Ishikawa (cell line): ENCODE results near the gene CCDC6.
A peak's percentile ranks its signal among the peaks of the same experiment; 100 is the strongest.

Experiments
- CEBPB ChIP-seq: IDR thresholded peaks from 2 replicates; pipeline ENCODE4 v1.6.1; 2012
- CREB1 ChIP-seq: IDR thresholded peaks from 2 replicates; pipeline ENCODE4 v1.6.1; 2012; ENCODE audit warnings: low read depth
- EGR1 ChIP-seq: IDR thresholded peaks from 2 replicates; pipeline ENCODE4 v1.6.1; 2012
- EP300 ChIP-seq: IDR thresholded peaks from 2 replicates; pipeline ENCODE4 v1.6.1; 2012; ENCODE audit warnings: borderline replicate concordance
- FOXM1 ChIP-seq: IDR thresholded peaks from 2 replicates; pipeline ENCODE4 v1.6.1; 2012; ENCODE audit warnings: low read depth, borderline replicate concordance
- NFIC ChIP-seq: IDR thresholded peaks from 2 replicates; pipeline ENCODE4 v1.6.1; 2012
- RAD21 ChIP-seq: IDR thresholded peaks from 2 replicates; pipeline ENCODE4 v1.6.1; 2012; ENCODE audit warnings: low read depth
- TAF1 ChIP-seq: IDR thresholded peaks from 2 replicates; pipeline ENCODE4 v1.6.1; 2012; ENCODE audit warnings: low read depth, mild to moderate bottlenecking
- TCF12 ChIP-seq: IDR thresholded peaks from 2 replicates; pipeline ENCODE4 v1.6.1; 2012; ENCODE audit warnings: low read depth
- TEAD4 ChIP-seq: IDR thresholded peaks from 2 replicates; pipeline ENCODE4 v1.6.1; 2012
- YY1 ChIP-seq: IDR thresholded peaks from 2 replicates; pipeline ENCODE4 v1.6.1; 2012; ENCODE audit warnings: low read depth
- ZBTB7A ChIP-seq: IDR thresholded peaks from 2 replicates; pipeline ENCODE4 v1.6.1; 2012; ENCODE audit warnings: low read depth
- TF ChIP-seq, protein P1 (sequence below): IDR thresholded peaks from 2 replicates; pipeline ENCODE4 v1.6.1; 2012; ENCODE audit warnings: low read depth, mild to moderate bottlenecking
- TF ChIP-seq, protein P2 (sequence below): IDR thresholded peaks from 2 replicates; pipeline ENCODE4 v1.6.1; 2012
- TF ChIP-seq, protein P3 (sequence below): IDR thresholded peaks from 2 replicates; pipeline ENCODE4 v1.6.1; 2012

The CCDC6 gene

DNA sequence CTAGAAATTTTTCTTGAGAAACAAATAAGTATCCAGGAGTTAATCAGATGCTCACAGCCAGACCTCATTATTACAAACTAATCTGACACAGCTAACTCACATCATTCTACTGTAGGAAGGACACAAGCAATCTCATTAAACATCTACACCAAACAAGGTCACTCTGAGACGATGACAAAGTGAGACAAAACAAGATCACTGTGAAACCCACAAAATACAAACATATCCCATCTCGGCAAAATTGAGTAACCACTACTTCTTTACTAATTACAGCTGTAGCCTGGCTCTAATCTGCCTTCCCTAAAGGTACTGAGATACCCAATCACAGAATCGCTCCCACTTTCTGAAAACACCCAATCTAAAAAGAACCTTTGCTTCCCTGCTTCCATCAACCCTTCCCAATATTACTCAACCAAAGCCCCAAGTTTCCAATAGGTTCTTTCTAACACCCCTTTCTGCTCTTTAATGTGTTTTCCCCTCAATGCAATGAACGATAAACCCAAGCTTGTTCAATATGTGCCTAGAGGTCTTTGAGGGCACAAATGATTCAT, 26.9 kb downstream of the CCDC6 start:
- TF ChIP-seq TCF12 (no peak), EP300 (no peak), CREB1 (no peak), TAF1 (no peak), RAD21 (no peak), YY1 (no peak), ZBTB7A (no peak), NFIC (no peak), EGR1 (no peak), TEAD4 (no peak), CEBPB (no peak), FOXM1 (no peak)
- TF ChIP-seq, protein P1, sequence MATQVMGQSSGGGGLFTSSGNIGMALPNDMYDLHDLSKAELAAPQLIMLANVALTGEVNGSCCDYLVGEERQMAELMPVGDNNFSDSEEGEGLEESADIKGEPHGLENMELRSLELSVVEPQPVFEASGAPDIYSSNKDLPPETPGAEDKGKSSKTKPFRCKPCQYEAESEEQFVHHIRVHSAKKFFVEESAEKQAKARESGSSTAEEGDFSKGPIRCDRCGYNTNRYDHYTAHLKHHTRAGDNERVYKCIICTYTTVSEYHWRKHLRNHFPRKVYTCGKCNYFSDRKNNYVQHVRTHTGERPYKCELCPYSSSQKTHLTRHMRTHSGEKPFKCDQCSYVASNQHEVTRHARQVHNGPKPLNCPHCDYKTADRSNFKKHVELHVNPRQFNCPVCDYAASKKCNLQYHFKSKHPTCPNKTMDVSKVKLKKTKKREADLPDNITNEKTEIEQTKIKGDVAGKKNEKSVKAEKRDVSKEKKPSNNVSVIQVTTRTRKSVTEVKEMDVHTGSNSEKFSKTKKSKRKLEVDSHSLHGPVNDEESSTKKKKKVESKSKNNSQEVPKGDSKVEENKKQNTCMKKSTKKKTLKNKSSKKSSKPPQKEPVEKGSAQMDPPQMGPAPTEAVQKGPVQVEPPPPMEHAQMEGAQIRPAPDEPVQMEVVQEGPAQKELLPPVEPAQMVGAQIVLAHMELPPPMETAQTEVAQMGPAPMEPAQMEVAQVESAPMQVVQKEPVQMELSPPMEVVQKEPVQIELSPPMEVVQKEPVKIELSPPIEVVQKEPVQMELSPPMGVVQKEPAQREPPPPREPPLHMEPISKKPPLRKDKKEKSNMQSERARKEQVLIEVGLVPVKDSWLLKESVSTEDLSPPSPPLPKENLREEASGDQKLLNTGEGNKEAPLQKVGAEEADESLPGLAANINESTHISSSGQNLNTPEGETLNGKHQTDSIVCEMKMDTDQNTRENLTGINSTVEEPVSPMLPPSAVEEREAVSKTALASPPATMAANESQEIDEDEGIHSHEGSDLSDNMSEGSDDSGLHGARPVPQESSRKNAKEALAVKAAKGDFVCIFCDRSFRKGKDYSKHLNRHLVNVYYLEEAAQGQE = no peak
- TF ChIP-seq, protein P2, sequence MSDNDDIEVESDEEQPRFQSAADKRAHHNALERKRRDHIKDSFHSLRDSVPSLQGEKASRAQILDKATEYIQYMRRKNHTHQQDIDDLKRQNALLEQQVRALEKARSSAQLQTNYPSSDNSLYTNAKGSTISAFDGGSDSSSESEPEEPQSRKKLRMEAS = no peak
- TF ChIP-seq, protein P3, sequence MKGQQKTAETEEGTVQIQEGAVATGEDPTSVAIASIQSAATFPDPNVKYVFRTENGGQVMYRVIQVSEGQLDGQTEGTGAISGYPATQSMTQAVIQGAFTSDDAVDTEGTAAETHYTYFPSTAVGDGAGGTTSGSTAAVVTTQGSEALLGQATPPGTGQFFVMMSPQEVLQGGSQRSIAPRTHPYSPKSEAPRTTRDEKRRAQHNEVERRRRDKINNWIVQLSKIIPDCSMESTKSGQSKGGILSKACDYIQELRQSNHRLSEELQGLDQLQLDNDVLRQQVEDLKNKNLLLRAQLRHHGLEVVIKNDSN = no peak

DNA sequence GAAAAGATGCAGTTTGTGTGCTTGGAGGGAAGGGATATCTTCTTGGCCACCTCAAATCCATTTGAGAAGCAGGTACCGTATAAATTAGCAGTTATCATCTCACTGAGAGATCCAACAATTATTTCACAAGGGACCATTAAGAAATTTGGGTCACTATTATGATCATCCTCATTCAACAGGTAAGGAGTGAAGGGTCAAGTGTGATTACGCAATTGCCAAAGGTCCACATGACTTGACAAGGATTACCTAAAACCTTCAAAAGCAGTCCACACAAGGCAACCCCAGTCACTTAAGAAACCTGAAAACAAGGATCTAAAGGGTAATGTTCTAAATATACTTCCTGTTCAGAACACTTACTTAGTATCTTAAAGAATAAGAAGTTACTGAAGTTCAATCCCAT, 27.4 kb downstream of the CCDC6 start:
- TF ChIP-seq CEBPB (peak; percentile 86), FOXM1 (no peak)

DNA sequence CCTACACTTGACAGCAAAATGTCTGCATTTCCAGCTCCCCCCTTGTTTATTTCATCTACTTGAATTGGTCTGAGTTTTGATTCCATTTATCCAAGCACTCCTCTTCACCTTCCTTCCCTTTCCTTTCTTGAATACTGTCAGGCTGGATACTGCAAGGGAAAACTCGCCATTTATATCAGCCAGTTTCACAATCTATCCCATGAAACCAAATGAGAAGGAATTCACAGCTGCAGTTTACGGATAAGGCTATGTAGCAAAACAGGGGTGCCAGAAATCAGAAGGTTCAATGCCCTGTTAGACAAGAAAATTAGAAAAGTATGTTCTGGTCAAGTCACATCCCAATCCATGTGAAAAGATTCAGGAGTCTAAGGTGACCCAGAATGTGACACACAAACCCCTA, 28.1 kb downstream of the CCDC6 start:
- TF ChIP-seq CEBPB (no peak), CREB1 (no peak), ZBTB7A (no peak), TCF12 (no peak), YY1 (no peak), TEAD4 (no peak), RAD21 (no peak)
- TF ChIP-seq, protein P3 = no peak
- TF ChIP-seq, protein P1 = no peak

DNA sequence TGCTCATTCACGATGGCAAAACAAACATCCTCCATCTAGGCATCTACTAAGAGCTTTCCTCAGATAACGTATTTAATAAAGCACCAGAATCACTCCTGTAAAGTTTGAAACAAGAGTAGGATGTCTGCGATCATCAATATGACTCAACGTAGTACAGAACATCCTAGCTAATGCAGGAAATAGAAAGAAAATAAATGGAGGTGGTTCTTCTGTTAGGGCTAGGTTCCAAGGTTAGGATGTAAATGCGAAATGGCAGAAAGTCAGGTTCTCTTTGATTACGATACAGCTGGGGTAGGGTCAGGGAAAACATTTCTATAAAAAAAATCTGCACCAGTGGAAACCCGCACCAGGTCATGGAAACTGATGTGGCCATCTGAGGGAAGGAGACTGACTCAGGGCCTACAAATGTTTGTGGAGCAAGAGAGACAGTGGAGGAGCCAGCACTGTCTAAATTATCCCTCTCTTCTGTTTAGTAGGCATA, 29.1 kb downstream of the CCDC6 start:
- TF ChIP-seq FOXM1 (no peak), TCF12 (no peak), EP300 (no peak), CEBPB (no peak), ZBTB7A (no peak), YY1 (no peak)
- TF ChIP-seq, protein P1 = no peak
- TF ChIP-seq, protein P3 = no peak
- TF ChIP-seq, protein P2 = no peak

DNA sequence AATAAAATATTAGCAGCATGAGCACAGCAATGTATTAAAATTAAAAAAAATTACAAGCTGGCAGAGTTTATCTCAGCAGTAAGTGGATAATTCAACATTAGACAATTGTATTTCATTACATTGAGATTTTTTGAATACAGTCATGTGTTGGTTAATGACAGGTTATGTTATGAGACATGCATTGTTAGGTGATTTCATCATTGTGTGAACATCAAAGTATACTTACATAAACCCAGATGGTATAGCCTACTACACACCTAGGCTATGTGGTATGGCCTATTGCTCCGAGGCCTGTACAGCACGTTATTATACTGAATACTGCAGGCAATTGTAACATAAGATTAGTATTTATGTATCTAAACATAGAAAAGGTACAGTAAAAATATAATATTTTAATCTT, 29.7 kb downstream of the CCDC6 start:
- TF ChIP-seq TEAD4 (no peak), FOXM1 (no peak), CEBPB (no peak), EP300 (no peak), CREB1 (no peak), TCF12 (no peak), RAD21 (no peak)
